ENCODE results near the gene DUSP18.
A peak's percentile ranks its signal among the peaks of the same experiment; 100 is the strongest.

Gene DUSP18

DNA sequence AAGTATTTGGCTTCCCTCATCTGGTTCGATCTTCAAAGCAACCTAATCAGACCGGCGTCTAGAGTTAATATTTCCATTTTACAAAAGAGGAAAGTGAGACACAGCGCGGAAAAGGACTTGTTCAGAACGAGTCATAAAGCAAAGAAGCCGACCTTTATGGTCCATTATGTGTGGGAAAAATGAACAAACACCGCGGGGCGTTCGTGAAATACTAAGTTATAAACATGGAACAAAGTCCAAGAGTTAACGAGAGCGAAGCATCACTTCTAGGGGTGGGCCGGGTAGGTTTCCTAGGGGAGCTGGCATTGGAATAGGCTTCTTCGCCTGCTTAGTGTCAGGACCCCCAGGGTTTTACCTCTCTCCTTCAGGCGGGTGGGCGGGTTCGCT lies 575 bp downstream of the DUSP18 start:
- under 1% methylated on average over 17 of the region's 18 CpGs for WGBS (ENCODE audit: insufficient coverage)
- peak overlapping the region in 1 of 2 experiments; percentile 70 for H3K27ac ChIP-seq (ENCODE audit: insufficient read depth in 1 of 2, low read depth in 1 of 2, low read length in 2 of 2, poor library complexity in 1 of 2, severe bottlenecking in 2 of 2)
- CTCF ChIA-PET, result interaction anchor here (1.0 kb wide), 2 partner anchors 12 to 32 kb away, joined by 3 to 5 read pairs; no protein-coding TSS in a partner anchor

DNA sequence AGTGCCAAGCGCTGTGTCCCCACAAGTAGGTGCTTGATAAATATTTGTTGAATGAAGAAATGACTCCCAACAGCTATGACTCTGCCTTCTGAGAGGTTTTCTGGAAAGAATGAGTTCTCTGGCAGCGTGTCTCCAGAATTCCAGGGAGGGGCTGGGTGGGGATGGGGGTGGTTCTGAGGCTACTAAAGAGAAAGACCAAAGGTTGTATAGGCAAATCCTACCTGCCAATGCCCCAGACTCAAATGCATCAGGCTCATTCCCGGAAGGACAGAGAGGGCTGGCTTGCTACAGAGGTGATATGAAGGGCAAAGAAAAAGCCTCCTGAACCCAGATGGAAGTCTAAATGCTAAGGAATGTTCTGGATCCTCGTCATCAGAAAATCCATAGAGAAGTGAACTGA lies 1.9 kb downstream of the DUSP18 start:
- Histone ChIP-seq H3K9me3 (ENCODE audit: control extremely low read depth in 1 of 5, control insufficient read depth in 4 of 5, insufficient read depth in 2 of 5, low read depth in 1 of 5, low read length in 4 of 5) (no peaks in the 10 kb centered on the region), H3K27me3 (replicated peaks in 2 of 5; ENCODE audit: control insufficient read depth in 4 of 5, insufficient read depth in 5 of 5, low read length in 4 of 5) (peaks cover 0 to 9% (median 4%) of the 10 kb centered on the region in 5 experiments), H3K4me3 (ENCODE audit: control insufficient read depth in 1 of 7, extremely low read depth in 1 of 7, insufficient read depth in 4 of 7, low read depth in 2 of 7, low read length in 6 of 7) (no peak overlapping the region), H3K27ac (ENCODE audit: insufficient read depth in 1 of 2, low read depth in 1 of 2, low read length in 2 of 2, poor library complexity in 1 of 2, severe bottlenecking in 2 of 2) (no peak overlapping the region), H3K4me1 (ENCODE audit: control extremely low read depth in 1 of 4, control insufficient read depth in 4 of 4, insufficient read depth in 4 of 4, low read length in 3 of 4) (peaks cover 2 to 18% (median 14%) of the 10 kb centered on the region in 4 experiments), H3K36me3 (ENCODE audit: control insufficient read depth in 4 of 4, insufficient read depth in 4 of 4, low read length in 3 of 4) (peaks cover 6 to 30% (median 16%) of the 10 kb centered on the region in 4 experiments)
- no peak for DNase-seq
- ChIA-PET CTCF (interaction anchor here (1.2 kb wide), 1 partner anchor 16 kb away, joined by 3 read pairs; no protein-coding TSS in a partner anchor), POLR2A (no interaction called here)
- 100% methylated on average over 3 of the region's 4 CpGs for WGBS (ENCODE audit: insufficient coverage)

More for the DNA sequence above, 575 bp downstream of the DUSP18 start:
- Histone ChIP-seq H3K36me3 (ENCODE audit: control insufficient read depth in 4 of 4, insufficient read depth in 4 of 4, low read length in 3 of 4) (peaks cover 4 to 25% (median 14%) of the 10 kb centered on the region in 4 experiments), H3K4me3 (ENCODE audit: control insufficient read depth in 1 of 7, extremely low read depth in 1 of 7, insufficient read depth in 4 of 7, low read depth in 2 of 7, low read length in 6 of 7) (peak overlapping the region; percentile 64 to 95 (median 87)), H3K27me3 (replicated peaks in 2 of 5; ENCODE audit: control insufficient read depth in 4 of 5, insufficient read depth in 5 of 5, low read length in 4 of 5) (peaks cover 0 to 9% (median 4%) of the 10 kb centered on the region in 5 experiments), H3K4me1 (ENCODE audit: control extremely low read depth in 1 of 4, control insufficient read depth in 4 of 4, insufficient read depth in 4 of 4, low read length in 3 of 4) (peaks cover 2 to 18% (median 14%) of the 10 kb centered on the region in 4 experiments), H3K9me3 (ENCODE audit: control extremely low read depth in 1 of 5, control insufficient read depth in 4 of 5, insufficient read depth in 2 of 5, low read depth in 1 of 5, low read length in 4 of 5) (no peaks in the 10 kb centered on the region)
- peak in 1 of 3 donors; percentile 14 for DNase-seq
- POLR2A ChIA-PET, result interaction anchor here (1.0 kb wide), 1 partner anchor 33 kb away, joined by 3 read pairs; no protein-coding TSS in a partner anchor

DNA sequence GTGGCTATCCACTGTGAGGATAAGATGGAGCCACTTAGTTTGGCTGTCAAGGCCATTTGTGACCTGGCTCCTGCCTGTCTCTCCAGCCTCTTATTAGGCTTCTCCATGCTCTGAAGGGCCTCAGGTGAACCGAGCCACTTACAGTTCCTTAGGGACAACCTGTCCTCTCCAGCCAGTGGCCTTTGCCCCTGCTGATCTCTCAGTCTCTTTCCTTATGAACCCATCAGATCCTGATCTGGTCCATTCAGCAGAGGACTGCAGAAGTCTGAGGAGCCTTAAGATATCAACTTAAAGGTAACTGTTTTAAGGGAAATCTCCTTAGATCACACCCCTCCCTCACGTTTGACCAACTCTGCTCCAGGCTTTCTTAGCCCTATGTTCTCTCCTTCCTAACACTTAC lies 2.4 kb downstream of the DUSP18 start:
- WGBS (ENCODE audit: insufficient coverage), result 100% methylated on average over 2 of the region's 2 CpGs
- Histone ChIP-seq H3K9me3 (ENCODE audit: control extremely low read depth in 1 of 5, control insufficient read depth in 4 of 5, insufficient read depth in 2 of 5, low read depth in 1 of 5, low read length in 4 of 5) (no peaks in the 10 kb centered on the region), H3K27ac (ENCODE audit: insufficient read depth in 1 of 2, low read depth in 1 of 2, low read length in 2 of 2, poor library complexity in 1 of 2, severe bottlenecking in 2 of 2) (no peak overlapping the region), H3K4me1 (ENCODE audit: control extremely low read depth in 1 of 4, control insufficient read depth in 4 of 4, insufficient read depth in 4 of 4, low read length in 3 of 4) (peaks cover 2 to 18% (median 14%) of the 10 kb centered on the region in 4 experiments), H3K36me3 (ENCODE audit: control insufficient read depth in 4 of 4, insufficient read depth in 4 of 4, low read length in 3 of 4) (peaks cover 6 to 30% (median 16%) of the 10 kb centered on the region in 4 experiments), H3K4me3 (ENCODE audit: control insufficient read depth in 1 of 7, extremely low read depth in 1 of 7, insufficient read depth in 4 of 7, low read depth in 2 of 7, low read length in 6 of 7) (no peak overlapping the region), H3K27me3 (replicated peaks in 2 of 5; ENCODE audit: control insufficient read depth in 4 of 5, insufficient read depth in 5 of 5, low read length in 4 of 5) (peaks cover 0 to 9% (median 4%) of the 10 kb centered on the region in 5 experiments)
- POLR2A ChIA-PET, result interaction anchor here (0.7 kb wide), 1 partner anchor 635 kb away, joined by 3 read pairs; no protein-coding TSS in a partner anchor
- no peak for DNase-seq
- CTCF ChIA-PET, result interaction anchor here (1.7 kb wide), 1 partner anchor 89 kb away, joined by 6 read pairs; no protein-coding TSS in a partner anchor

DNA sequence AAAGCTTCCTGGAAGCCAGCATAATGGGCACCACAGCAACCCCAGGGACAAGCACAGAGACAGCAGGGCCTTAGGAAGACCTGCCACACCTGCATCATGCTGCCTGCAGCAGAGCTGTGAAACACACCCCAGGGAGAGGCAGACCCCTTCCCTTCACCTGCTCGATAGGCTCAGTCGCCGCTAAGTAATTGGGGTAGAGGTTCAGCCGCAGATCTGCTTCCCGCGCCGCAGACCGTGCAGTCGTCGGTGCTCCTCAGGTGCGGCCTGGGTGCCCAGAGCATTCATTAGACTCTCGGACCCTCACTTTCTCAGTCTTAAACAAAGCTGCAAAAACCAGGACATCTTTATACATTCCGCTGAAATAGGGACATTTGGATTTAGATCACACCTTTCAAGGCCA lies 2.9 kb downstream of the DUSP18 start:
- Histone ChIP-seq H3K27ac (ENCODE audit: insufficient read depth in 1 of 2, low read depth in 1 of 2, low read length in 2 of 2, poor library complexity in 1 of 2, severe bottlenecking in 2 of 2) (no peak overlapping the region), H3K36me3 (ENCODE audit: control insufficient read depth in 4 of 4, insufficient read depth in 4 of 4, low read length in 3 of 4) (peaks cover 6 to 32% (median 17%) of the 10 kb centered on the region in 4 experiments), H3K9me3 (ENCODE audit: control extremely low read depth in 1 of 5, control insufficient read depth in 4 of 5, insufficient read depth in 2 of 5, low read depth in 1 of 5, low read length in 4 of 5) (no peaks in the 10 kb centered on the region), H3K4me1 (ENCODE audit: control extremely low read depth in 1 of 4, control insufficient read depth in 4 of 4, insufficient read depth in 4 of 4, low read length in 3 of 4) (peaks cover 2 to 18% (median 14%) of the 10 kb centered on the region in 4 experiments), H3K4me3 (ENCODE audit: control insufficient read depth in 1 of 7, extremely low read depth in 1 of 7, insufficient read depth in 4 of 7, low read depth in 2 of 7, low read length in 6 of 7) (no peak overlapping the region), H3K27me3 (replicated peaks in 2 of 5; ENCODE audit: control insufficient read depth in 4 of 5, insufficient read depth in 5 of 5, low read length in 4 of 5) (peaks cover 0 to 9% (median 4%) of the 10 kb centered on the region in 5 experiments)
- CTCF ChIA-PET, result interaction anchor here (1.3 to 1.7 kb wide), 2 partner anchors 15 to 90 kb away, joined by 4 to 6 read pairs; no protein-coding TSS in a partner anchor
- POLR2A ChIA-PET, result interaction anchor here (0.7 kb wide), 1 partner anchor 635 kb away, joined by 3 read pairs; no protein-coding TSS in a partner anchor
- 98% methylated on average over 11 of the region's 13 CpGs for WGBS (ENCODE audit: insufficient coverage)
- DNase-seq, result no peak

DNA sequence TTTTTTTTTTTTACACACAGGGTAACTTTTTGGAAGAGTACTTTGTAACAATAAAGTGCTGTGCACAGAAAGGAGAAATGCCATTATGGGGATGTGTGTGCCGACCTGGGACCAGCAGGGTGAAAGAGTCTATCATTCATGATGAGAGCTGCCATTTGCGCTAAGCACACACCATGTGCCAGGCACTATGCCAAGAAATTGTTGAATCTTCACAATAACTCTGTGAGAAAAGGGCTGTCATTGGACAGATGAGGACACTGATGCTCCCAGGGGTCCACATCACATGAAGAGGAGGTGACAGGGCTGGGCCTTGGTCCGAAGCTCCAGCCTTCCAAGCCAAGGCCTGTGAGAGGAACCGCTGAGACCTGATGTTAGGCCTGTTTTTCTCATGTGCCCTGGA lies 5.6 kb downstream of the DUSP18 start:
- H3K36me3 ChIP-seq (ENCODE audit: control insufficient read depth in 4 of 4, insufficient read depth in 4 of 4, low read length in 3 of 4), result peaks cover 6 to 34% (median 19%) of the 10 kb centered on the region in 4 experiments
- H3K27ac ChIP-seq (ENCODE audit: insufficient read depth in 1 of 2, low read depth in 1 of 2, low read length in 2 of 2, poor library complexity in 1 of 2, severe bottlenecking in 2 of 2), result no peak overlapping the region
- 100% methylated on average over 4 of the region's 4 CpGs for WGBS (ENCODE audit: insufficient coverage)
- H3K4me3 ChIP-seq (ENCODE audit: control insufficient read depth in 1 of 7, extremely low read depth in 1 of 7, insufficient read depth in 4 of 7, low read depth in 2 of 7, low read length in 6 of 7), result no peak overlapping the region
- H3K27me3 ChIP-seq (replicated peaks in 2 of 5; ENCODE audit: control insufficient read depth in 4 of 5, insufficient read depth in 5 of 5, low read length in 4 of 5), result no peaks in the 10 kb centered on the region
- H3K9me3 ChIP-seq (ENCODE audit: control extremely low read depth in 1 of 5, control insufficient read depth in 4 of 5, insufficient read depth in 2 of 5, low read depth in 1 of 5, low read length in 4 of 5), result no peaks in the 10 kb centered on the region
- peaks cover 0 to 6% (median 4%) of the 10 kb centered on the region in 4 experiments for H3K4me1 ChIP-seq (ENCODE audit: control extremely low read depth in 1 of 4, control insufficient read depth in 4 of 4, insufficient read depth in 4 of 4, low read length in 3 of 4)
- CTCF ChIA-PET, result interaction anchor here (1.9 kb wide), 1 partner anchor 16 kb away, joined by 5 read pairs; no protein-coding TSS in a partner anchor
- no peak for DNase-seq
- POLR2A ChIA-PET, result interaction anchor here (0.7 kb wide), 1 partner anchor 72 kb away, joined by 4 read pairs; no protein-coding TSS in a partner anchor

DNA sequence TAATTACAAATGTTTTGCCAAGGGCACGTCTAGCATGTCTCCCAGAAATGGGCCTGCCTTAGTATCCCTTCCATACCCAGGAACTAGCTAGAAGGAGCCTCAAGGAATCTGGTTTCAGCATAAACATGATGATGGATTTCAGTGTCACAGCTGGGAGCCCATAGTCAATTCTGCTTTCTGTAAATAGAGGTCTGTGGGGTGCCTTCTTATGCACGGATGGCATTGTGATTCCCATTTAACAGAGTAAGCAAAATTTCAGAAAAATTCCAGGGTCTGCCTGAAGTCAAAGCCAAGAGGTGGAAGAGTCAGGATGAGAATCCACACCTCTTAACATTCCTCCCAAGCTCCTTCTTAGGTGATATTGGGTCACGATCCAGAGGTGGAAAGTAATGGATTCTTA lies 12.1 kb downstream of the DUSP18 start:
- Histone ChIP-seq H3K36me3 (ENCODE audit: control insufficient read depth in 4 of 4, insufficient read depth in 4 of 4, low read length in 3 of 4) (peaks cover 0 to 9% (median 5%) of the 10 kb centered on the region in 4 experiments), H3K27me3 (replicated peaks in 2 of 5; ENCODE audit: control insufficient read depth in 4 of 5, insufficient read depth in 5 of 5, low read length in 4 of 5) (no peaks in the 10 kb centered on the region), H3K4me3 (ENCODE audit: control insufficient read depth in 1 of 7, extremely low read depth in 1 of 7, insufficient read depth in 4 of 7, low read depth in 2 of 7, low read length in 6 of 7) (no peak overlapping the region), H3K27ac (ENCODE audit: insufficient read depth in 1 of 2, low read depth in 1 of 2, low read length in 2 of 2, poor library complexity in 1 of 2, severe bottlenecking in 2 of 2) (no peak overlapping the region), H3K9me3 (ENCODE audit: control extremely low read depth in 1 of 5, control insufficient read depth in 4 of 5, insufficient read depth in 2 of 5, low read depth in 1 of 5, low read length in 4 of 5) (no peaks in the 10 kb centered on the region), H3K4me1 (ENCODE audit: control extremely low read depth in 1 of 4, control insufficient read depth in 4 of 4, insufficient read depth in 4 of 4, low read length in 3 of 4) (peaks cover 0 to 2% (median 0%) of the 10 kb centered on the region in 4 experiments)
- no peak for DNase-seq
- WGBS (ENCODE audit: insufficient coverage), result 100% methylated on average over 2 of the region's 3 CpGs
- ChIA-PET POLR2A (interaction anchor here (0.6 kb wide), 3 partner anchors 25 to 1021 kb away, joined by 3 read pairs; no protein-coding TSS in a partner anchor), CTCF (interaction anchor here (0.6 to 0.8 kb wide), 2 partner anchors 11 to 425 kb away, joined by 3 read pairs; partner anchors contain the start of gene SMTN)

DNA sequence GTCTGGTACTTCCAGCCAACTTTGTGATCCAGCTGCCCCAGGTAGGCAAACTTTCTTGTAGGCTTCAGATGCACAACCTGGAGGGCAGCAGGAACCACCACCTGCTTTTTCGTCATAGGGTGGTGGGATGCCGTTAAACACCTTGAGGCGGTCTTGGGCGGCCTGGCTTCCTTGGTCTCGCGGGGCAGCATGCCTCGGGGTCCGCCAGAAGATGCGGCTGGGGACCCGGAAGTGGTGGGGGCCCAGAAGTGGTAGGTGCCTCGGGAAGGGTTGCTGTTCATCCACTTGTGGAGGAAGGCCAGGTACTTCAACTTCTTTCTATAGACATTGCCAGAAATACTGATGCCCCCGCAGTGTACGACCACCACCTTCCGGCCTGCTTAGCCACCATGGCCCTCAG lies 13.3 kb downstream of the DUSP18 start:
- peaks cover 0 to 2% (median 0%) of the 10 kb centered on the region in 4 experiments for H3K4me1 ChIP-seq (ENCODE audit: control extremely low read depth in 1 of 4, control insufficient read depth in 4 of 4, insufficient read depth in 4 of 4, low read length in 3 of 4)
- POLR2A ChIA-PET, result no interaction called here
- DNase-seq, result no peak
- H3K9me3 ChIP-seq (ENCODE audit: control extremely low read depth in 1 of 5, control insufficient read depth in 4 of 5, insufficient read depth in 2 of 5, low read depth in 1 of 5, low read length in 4 of 5), result no peaks in the 10 kb centered on the region
- CTCF ChIA-PET, result no interaction called here
- H3K36me3 ChIP-seq (ENCODE audit: control insufficient read depth in 4 of 4, insufficient read depth in 4 of 4, low read length in 3 of 4), result peaks cover 0 to 4% (median 3%) of the 10 kb centered on the region in 4 experiments
- no peak overlapping the region for H3K4me3 ChIP-seq (ENCODE audit: control insufficient read depth in 1 of 7, extremely low read depth in 1 of 7, insufficient read depth in 4 of 7, low read depth in 2 of 7, low read length in 6 of 7)
- no peak overlapping the region for H3K27ac ChIP-seq (ENCODE audit: insufficient read depth in 1 of 2, low read depth in 1 of 2, low read length in 2 of 2, poor library complexity in 1 of 2, severe bottlenecking in 2 of 2)
- H3K27me3 ChIP-seq (replicated peaks in 2 of 5; ENCODE audit: control insufficient read depth in 4 of 5, insufficient read depth in 5 of 5, low read length in 4 of 5), result no peaks in the 10 kb centered on the region
- WGBS (ENCODE audit: insufficient coverage), result 95% methylated on average over 13 of the region's 14 CpGs

All from common myeloid progenitor, CD34-positive (primary cell).